Measurements from ENCODE around the gene CLEC2D.

GRCh38 chr12:9669019-9669326 lies 540 bp upstream of the CLEC2D start:
- no peak for TF ChIP-seq EGR1 (IDR thresholded peaks at IDR 0.05)
- no peak for TF ChIP-seq EP300 (IDR thresholded peaks at IDR 0.05; ENCODE audit: borderline replicate concordance)
- TF ChIP-seq RAD21 (IDR thresholded peaks at IDR 0.05; ENCODE audit: low read depth), result no peak
- TF ChIP-seq YY1 (IDR thresholded peaks at IDR 0.05; ENCODE audit: low read depth), result no peak
- no peak for TF ChIP-seq TAF1 (IDR thresholded peaks at IDR 0.05; ENCODE audit: low read depth)
- TF ChIP-seq MAX (IDR thresholded peaks at IDR 0.05), result no peak
- TF ChIP-seq, protein P1, sequence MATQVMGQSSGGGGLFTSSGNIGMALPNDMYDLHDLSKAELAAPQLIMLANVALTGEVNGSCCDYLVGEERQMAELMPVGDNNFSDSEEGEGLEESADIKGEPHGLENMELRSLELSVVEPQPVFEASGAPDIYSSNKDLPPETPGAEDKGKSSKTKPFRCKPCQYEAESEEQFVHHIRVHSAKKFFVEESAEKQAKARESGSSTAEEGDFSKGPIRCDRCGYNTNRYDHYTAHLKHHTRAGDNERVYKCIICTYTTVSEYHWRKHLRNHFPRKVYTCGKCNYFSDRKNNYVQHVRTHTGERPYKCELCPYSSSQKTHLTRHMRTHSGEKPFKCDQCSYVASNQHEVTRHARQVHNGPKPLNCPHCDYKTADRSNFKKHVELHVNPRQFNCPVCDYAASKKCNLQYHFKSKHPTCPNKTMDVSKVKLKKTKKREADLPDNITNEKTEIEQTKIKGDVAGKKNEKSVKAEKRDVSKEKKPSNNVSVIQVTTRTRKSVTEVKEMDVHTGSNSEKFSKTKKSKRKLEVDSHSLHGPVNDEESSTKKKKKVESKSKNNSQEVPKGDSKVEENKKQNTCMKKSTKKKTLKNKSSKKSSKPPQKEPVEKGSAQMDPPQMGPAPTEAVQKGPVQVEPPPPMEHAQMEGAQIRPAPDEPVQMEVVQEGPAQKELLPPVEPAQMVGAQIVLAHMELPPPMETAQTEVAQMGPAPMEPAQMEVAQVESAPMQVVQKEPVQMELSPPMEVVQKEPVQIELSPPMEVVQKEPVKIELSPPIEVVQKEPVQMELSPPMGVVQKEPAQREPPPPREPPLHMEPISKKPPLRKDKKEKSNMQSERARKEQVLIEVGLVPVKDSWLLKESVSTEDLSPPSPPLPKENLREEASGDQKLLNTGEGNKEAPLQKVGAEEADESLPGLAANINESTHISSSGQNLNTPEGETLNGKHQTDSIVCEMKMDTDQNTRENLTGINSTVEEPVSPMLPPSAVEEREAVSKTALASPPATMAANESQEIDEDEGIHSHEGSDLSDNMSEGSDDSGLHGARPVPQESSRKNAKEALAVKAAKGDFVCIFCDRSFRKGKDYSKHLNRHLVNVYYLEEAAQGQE (IDR thresholded peaks at IDR 0.05; ENCODE audit: low read depth), result no peak
- TF ChIP-seq NFIC (IDR thresholded peaks at IDR 0.05), result no peak
- TF ChIP-seq CEBPB (IDR thresholded peaks at IDR 0.05), result no peak
- no peak for TF ChIP-seq TCF12 (IDR thresholded peaks at IDR 0.05; ENCODE audit: low read depth)
- no peak for TF ChIP-seq FOXM1 (IDR thresholded peaks at IDR 0.05; ENCODE audit: borderline replicate concordance, low read depth)
- no peak for TF ChIP-seq USF1 (IDR thresholded peaks at IDR 0.05)
- TF ChIP-seq ZBTB7A (IDR thresholded peaks at IDR 0.05; ENCODE audit: low read depth), result no peak
- TF ChIP-seq CREB1 (IDR thresholded peaks at IDR 0.05; ENCODE audit: low read depth), result no peak
